Measurements from ENCODE around the gene YAF2. TPM values are rescaled to one million over a fixed set of nuclear protein-coding genes. Genes with fewer than 3 reads are reported as not detected.

Gene YAF2
- polyA plus RNA-seq, 4 donors: 26.6 to 29.2 (median 28.2) TPM

- no peak for DNase-seq (ENCODE audit: low read depth in 4 of 4, low spot score in 2 of 4)
These were observed 76.5 kb downstream of the YAF2 start for GRCh38 chr12:42161529-42161928.

DNA sequence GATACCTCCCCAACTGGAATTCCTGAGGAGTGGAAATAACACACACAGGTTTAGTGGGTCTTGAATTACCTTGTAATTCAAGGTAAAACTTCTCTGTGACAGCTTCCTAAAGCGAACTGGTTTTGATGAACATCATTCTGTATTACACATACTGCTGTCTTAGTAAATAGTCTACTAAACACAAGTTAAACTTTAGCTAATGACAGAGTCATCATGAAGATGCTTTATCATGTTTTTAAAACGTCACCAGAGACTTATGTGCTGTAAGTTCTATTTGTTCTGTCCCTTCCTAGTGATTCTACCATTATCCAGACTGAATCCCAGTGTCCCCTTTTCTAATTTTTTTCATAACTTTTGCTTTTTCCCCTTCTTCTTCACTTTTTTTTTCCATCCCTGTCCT is 81.8 kb downstream of the YAF2 start:
- no peak for DNase-seq (ENCODE audit: low read depth in 4 of 4, low spot score in 2 of 4)

GRCh38 chr12:42145552-42146215 is 92.4 kb downstream of the YAF2 start:
- no peak for DNase-seq (ENCODE audit: low read depth in 4 of 4, low spot score in 2 of 4)

- no peak for DNase-seq (ENCODE audit: low read depth in 4 of 4, low spot score in 2 of 4)
These were observed 92.9 kb downstream of the YAF2 start for GRCh38 chr12:42145197-42145549.

DNA sequence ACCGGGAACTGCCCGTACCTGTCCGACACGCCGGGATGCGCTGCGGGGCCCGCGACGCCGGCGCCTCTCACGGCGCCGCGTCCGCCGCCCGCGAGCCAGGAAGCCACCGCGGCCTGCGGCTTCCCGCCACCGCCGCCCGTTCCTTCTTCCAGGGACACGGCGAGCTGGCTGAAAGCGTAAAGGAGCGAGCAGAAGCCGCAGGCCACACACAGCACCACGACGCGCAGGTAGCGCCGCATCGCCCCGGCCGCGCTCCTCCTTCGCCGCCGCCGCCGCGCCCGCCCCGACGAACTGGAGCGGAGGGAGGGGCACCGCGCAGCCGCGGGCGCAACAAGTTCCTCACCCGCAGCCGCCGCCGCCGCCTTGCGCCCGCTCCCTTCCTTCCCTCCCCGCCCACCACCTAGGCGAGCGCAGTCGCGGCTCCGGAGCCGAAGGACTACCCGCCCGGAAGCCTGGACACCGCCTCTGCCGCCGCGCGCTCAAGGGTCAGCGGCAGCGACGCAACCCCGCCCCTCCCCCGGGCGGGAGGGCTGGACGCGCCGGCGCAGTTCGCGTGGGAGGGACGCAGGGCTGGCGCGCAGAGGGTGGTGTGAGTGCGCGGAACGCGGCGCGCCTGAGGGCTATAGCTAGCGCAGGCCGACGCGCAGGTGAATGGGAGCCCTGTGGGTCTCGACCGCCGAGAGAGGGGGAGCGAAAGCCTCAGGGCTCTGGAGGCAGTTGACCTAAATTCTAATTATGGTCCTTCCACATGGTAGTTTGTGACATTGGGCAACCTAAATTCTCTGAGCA is 93.4 kb downstream of the YAF2 start, which contains the start of gene GXYLT1:
Gene GXYLT1, minus strand, starts transcription at position 467 of the 789 bp plus-strand sequence. Its CDS starts 228 bp downstream, at position 239.
- DNase-seq (ENCODE audit: low read depth in 4 of 4, low spot score in 2 of 4): peak; percentile 82 to 85 (median 82)

GRCh38 chr12:42144158-42144407 is 94.0 kb downstream of the YAF2 start:
- DNase-seq (ENCODE audit: low read depth in 4 of 4, low spot score in 2 of 4): no peak

- DNase-seq (ENCODE audit: low read depth in 4 of 4, low spot score in 2 of 4): peak in 1 of 4 donors; percentile 53
These were observed 94.4 kb downstream of the YAF2 start for GRCh38 chr12:42143452-42144157.

GRCh38 chr12:42141981-42142606 is 96.0 kb downstream of the YAF2 start:
- DNase-seq (ENCODE audit: low read depth in 4 of 4, low spot score in 2 of 4): no peak

GRCh38 chr12:42140901-42141300 is 97.1 kb downstream of the YAF2 start:
- no peak for DNase-seq (ENCODE audit: low read depth in 4 of 4, low spot score in 2 of 4)

DNA sequence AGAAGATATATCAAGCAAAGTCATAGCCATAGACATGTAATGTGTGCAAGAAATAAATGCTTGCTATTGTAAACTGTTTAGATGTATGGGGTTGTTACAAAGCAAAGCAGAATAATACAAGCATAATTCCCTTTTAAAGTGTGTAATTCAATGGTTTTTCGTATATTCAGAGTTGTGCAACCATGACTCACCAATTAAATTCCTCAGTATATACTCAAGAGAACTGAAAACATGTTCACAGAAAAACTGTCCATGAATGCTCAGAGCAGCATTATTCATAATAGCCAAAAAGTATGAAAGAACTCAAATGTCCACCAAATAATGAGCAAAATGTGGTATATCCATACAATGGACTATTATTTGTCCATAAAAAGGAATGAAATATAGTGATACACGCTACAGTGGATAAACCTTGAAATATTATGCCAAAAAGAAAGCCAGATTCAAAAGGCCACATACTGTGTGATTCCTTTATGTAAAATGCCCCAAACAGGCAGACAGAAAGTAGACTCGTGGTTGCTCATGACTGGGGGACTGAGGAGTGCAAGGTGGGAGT is 102.7 kb downstream of the YAF2 start:
- no peak for DNase-seq (ENCODE audit: low read depth in 4 of 4, low spot score in 2 of 4)

DNA sequence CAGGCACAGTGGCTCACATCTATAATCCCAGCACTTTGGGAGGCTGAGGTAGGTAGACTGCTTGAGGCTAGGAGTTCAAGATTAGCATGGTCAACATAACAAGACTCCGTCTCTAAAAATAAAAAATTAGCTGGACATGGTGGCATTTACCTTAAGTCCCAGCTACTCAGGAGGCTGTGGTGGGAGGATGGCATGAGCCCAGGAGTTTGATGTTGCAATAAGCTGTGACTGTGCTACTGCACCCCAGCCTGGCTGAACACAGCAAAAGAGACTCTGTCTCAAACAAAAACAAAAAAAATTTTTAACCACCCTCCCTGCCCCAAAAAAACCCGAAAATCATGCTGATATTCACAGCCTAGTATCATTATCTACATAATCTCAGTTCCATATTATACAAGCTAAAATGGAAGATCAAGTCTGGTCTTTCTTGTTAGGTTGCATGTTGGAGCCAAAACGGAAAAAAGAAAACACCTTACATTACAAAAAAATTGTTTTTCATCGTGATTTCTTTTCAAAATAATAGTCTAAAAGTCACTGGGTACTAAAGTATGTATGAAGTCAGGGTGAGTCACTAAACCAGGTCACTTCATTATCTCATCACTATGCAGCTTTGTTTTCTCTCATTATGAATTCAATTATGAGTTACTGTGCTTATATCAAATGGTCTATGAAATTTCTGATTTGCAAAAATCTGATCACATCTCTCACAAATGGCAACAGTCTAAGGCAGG is 107.2 kb downstream of the YAF2 start:
- DNase-seq (ENCODE audit: low read depth in 4 of 4, low spot score in 2 of 4): no peak

DNA sequence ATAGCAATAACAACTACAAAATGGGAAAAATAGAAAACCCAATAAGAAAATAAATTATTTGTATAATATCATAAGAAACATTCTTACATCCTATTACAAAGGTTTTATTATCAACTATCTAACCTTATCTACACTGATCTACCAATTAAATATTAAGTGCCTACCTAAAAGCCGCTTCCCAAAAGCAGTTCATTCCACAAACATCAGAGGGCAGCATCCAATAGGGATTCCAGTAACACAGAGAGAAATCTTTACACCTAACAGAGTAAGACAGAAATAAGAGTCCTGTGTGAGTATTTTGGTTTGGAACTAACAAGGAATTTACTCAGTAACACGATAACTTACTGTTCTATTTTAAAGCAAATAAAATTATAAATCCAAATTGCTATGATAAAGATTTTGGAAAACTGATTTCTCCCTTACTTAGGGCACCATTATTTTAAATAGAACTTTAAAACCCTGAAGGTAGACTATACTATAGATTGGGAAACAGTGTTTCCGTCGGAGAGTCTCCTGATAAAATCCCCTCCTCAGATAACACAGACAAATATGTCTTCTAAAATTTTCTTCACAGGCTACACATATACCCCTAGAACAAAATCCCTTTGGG is 108.3 kb downstream of the YAF2 start:
- DNase-seq (ENCODE audit: low read depth in 4 of 4, low spot score in 2 of 4): no peak

- no peak for DNase-seq (ENCODE audit: low read depth in 4 of 4, low spot score in 2 of 4)
These were observed 109.2 kb downstream of the YAF2 start for GRCh38 chr12:42128888-42129287.

DNA sequence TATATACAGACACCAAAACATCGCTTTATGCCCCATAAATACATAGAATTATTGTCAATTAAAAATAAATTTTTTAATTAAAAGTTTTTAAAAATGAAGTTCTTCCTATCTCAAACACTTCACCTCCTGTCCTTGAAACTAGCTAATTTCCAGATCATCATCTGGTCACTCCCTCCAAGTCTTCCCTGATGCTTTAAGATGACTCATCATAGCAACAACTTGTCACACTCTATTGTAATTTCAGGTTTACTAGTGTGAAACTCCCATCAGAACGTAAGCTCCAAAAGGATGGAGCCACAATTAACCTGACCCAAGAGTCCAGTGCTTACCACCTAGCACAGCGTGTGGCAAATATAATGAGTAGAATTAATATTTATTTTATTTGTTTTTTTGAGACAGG is 109.7 kb downstream of the YAF2 start:
- DNase-seq (ENCODE audit: low read depth in 4 of 4, low spot score in 2 of 4): no peak

DNA sequence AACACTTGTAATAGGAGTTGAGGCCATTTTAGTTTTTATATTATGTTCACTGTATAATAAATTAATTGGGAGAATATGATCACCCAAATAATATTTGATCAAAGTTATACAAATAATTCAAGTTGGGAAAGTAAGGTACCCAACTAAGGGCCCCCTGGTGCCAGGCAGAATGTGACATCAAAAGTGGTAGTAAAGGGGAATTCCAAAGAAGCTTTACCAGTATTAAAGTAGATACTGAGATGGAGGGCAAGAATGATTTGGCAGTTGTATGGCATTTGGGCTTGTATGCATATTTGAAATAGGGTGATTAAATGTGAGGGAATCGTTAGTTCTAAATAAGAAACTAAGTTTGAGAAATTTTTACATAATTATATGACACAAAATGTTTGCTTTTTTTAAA is 111.1 kb downstream of the YAF2 start:
- no peak for DNase-seq (ENCODE audit: low read depth in 4 of 4, low spot score in 2 of 4)

GRCh38 chr12:42125388-42125767 is 112.7 kb downstream of the YAF2 start:
- no peak for DNase-seq (ENCODE audit: low read depth in 4 of 4, low spot score in 2 of 4)

DNA sequence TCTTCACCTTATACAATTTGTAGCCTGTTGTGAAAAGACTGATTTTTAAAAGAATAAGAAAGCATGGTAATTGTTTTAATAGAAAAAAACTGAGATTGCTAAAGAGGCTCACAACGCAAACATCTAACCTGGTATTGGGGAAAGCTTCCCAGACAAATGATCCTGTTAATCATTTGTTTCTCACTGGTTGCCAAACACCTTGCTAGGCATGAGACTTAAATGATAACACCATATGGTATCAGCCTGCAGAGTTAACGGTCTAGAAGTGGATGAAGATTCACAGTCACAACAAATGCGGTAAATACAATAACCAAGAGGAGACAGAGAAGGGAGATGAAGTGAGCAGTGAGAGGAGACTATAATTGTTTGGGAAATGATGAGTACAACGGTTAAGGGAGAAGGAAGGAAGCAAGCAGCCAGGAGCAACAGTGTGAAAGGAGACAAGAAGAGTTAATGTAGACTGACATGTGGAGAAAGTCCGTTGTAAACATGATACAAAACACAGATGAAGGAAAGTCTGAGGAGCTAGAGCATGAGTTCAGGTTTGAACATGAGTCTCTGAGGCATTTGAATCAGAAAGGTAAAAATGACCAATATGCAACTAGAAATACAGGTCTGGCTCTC is 113.2 kb downstream of the YAF2 start:
- DNase-seq (ENCODE audit: low read depth in 4 of 4, low spot score in 2 of 4): no peak

- DNase-seq (ENCODE audit: low read depth in 4 of 4, low spot score in 2 of 4): no peak
These were observed 118.9 kb downstream of the YAF2 start for GRCh38 chr12:42119085-42119633.
